ENCODE results near the gene KLHDC7B. TPM values are rescaled to one million over a fixed set of nuclear protein-coding genes. Genes with fewer than 3 reads are reported as not detected.
"Not testable (repeated sequence)": the region's sequence is repeated elsewhere in the genome, so short reads cannot be mapped to it uniquely, and the experiment has no call there.

Gene KLHDC7B
- total and polyA plus RNA-seq, 4 donors: 0.29 to 0.63 TPM; not detected in 2

GRCh38 chr22:50540381-50540780, 5.3 kb upstream of the KLHDC7B start:
- no peak overlapping the region for H3K27ac ChIP-seq (ENCODE audit: low read depth in 1 of 2, low read length in 2 of 2)
- intact Hi-C loops (cut with DNase I): no loop called here
- H3K4me3 ChIP-seq (ENCODE audit: low read length in 2 of 2): no peak overlapping the region
- 82% methylated on average over 10 of the region's 10 CpGs for WGBS, 2 donors
- DNase-seq: peak in 1 of 2 donors; percentile 41
- H3K9me3 ChIP-seq (ENCODE audit: control insufficient read depth, low read length): no peaks in the 10 kb centered on the region
- H3K4me1 ChIP-seq (ENCODE audit: control insufficient read depth in 1 of 2, insufficient read depth in 2 of 2, low read length in 2 of 2): no peaks in the 10 kb centered on the region
- H3K36me3 ChIP-seq (ENCODE audit: control insufficient read depth in 1 of 2, insufficient read depth in 2 of 2, low read length in 1 of 2): no peaks in the 10 kb centered on the region
- ATAC-seq (ENCODE audit: low FRiP score): no peak
- no peaks in the 10 kb centered on the region for H3K27me3 ChIP-seq (ENCODE audit: control insufficient read depth in 1 of 2, insufficient read depth in 2 of 2, low read length in 1 of 2)

GRCh38 chr22:50541667-50542026, 4.1 kb upstream of the KLHDC7B start:
- H3K4me1 ChIP-seq (ENCODE audit: control insufficient read depth in 1 of 2, insufficient read depth in 2 of 2, low read length in 2 of 2); intact Hi-C loops (cut with DNase I); ATAC-seq (ENCODE audit: low FRiP score); H3K36me3 ChIP-seq (ENCODE audit: control insufficient read depth in 1 of 2, insufficient read depth in 2 of 2, low read length in 1 of 2); H3K27ac ChIP-seq (ENCODE audit: low read depth in 1 of 2, low read length in 2 of 2); H3K4me3 ChIP-seq (ENCODE audit: low read length in 2 of 2); H3K27me3 ChIP-seq (ENCODE audit: control insufficient read depth in 1 of 2, insufficient read depth in 2 of 2, low read length in 1 of 2); H3K9me3 ChIP-seq (ENCODE audit: control insufficient read depth, low read length): not testable (repeated sequence)
- peak in 1 of 2 donors; percentile 76 for DNase-seq
- 78 to 83% methylated on average over 5 of the region's 5 CpGs for WGBS, 2 donors

GRCh38 chr22:50542416-50542927, 3.2 kb upstream of the KLHDC7B start:
- H3K36me3 ChIP-seq (ENCODE audit: control insufficient read depth in 1 of 2, insufficient read depth in 2 of 2, low read length in 1 of 2): no peaks in the 10 kb centered on the region
- peak; percentile 4 for ATAC-seq (ENCODE audit: low FRiP score)
- no peaks in the 10 kb centered on the region for H3K4me1 ChIP-seq (ENCODE audit: control insufficient read depth in 1 of 2, insufficient read depth in 2 of 2, low read length in 2 of 2)
- intact Hi-C loops (cut with DNase I): no loop called here
- no peak overlapping the region for H3K4me3 ChIP-seq (ENCODE audit: low read length in 2 of 2)
- no peaks in the 10 kb centered on the region for H3K27me3 ChIP-seq (ENCODE audit: control insufficient read depth in 1 of 2, insufficient read depth in 2 of 2, low read length in 1 of 2)
- 93 to 94% methylated on average over 19 of the region's 19 CpGs for WGBS, 2 donors
- H3K9me3 ChIP-seq (ENCODE audit: control insufficient read depth, low read length): no peaks in the 10 kb centered on the region
- no peak overlapping the region for H3K27ac ChIP-seq (ENCODE audit: low read depth in 1 of 2, low read length in 2 of 2)
- peak in 1 of 2 donors; percentile 77 for DNase-seq

GRCh38 chr22:50544078-50544745, 1.5 kb upstream of the KLHDC7B start:
- H3K36me3 ChIP-seq (ENCODE audit: control insufficient read depth in 1 of 2, insufficient read depth in 2 of 2, low read length in 1 of 2): no peaks in the 10 kb centered on the region
- no peaks in the 10 kb centered on the region for H3K4me1 ChIP-seq (ENCODE audit: control insufficient read depth in 1 of 2, insufficient read depth in 2 of 2, low read length in 2 of 2)
- H3K4me3 ChIP-seq (ENCODE audit: low read length in 2 of 2): no peak overlapping the region
- H3K27me3 ChIP-seq (ENCODE audit: control insufficient read depth in 1 of 2, insufficient read depth in 2 of 2, low read length in 1 of 2): no peaks in the 10 kb centered on the region
- 3 to 6% methylated on average over 52 of the region's 52 CpGs for WGBS, 2 donors
- H3K27ac ChIP-seq (ENCODE audit: low read depth in 1 of 2, low read length in 2 of 2): no peak overlapping the region
- peak; percentile 85 to 92 for DNase-seq
- H3K9me3 ChIP-seq (ENCODE audit: control insufficient read depth, low read length): no peaks in the 10 kb centered on the region
- intact Hi-C loops (cut with DNase I): no loop called here
- ATAC-seq (ENCODE audit: low FRiP score): no peak

- DNase-seq (peak in 1 of 2 donors; percentile 47), ATAC-seq (ENCODE audit: low FRiP score) (no peak)
- WGBS, 2 donors: 84 to 88% methylated on average over 5 of the region's 5 CpGs
- H3K9me3 ChIP-seq (ENCODE audit: control insufficient read depth, low read length): no peaks in the 10 kb centered on the region
- H3K27ac ChIP-seq (ENCODE audit: low read depth in 1 of 2, low read length in 2 of 2): no peak overlapping the region
- no peaks in the 10 kb centered on the region for H3K27me3 ChIP-seq (ENCODE audit: control insufficient read depth in 1 of 2, insufficient read depth in 2 of 2, low read length in 1 of 2)
- H3K4me1 ChIP-seq (ENCODE audit: control insufficient read depth in 1 of 2, insufficient read depth in 2 of 2, low read length in 2 of 2): no peaks in the 10 kb centered on the region
- intact Hi-C loops (cut with DNase I): no loop called here
- no peak overlapping the region for H3K4me3 ChIP-seq (ENCODE audit: low read length in 2 of 2)
- H3K36me3 ChIP-seq (ENCODE audit: control insufficient read depth in 1 of 2, insufficient read depth in 2 of 2, low read length in 1 of 2): no peaks in the 10 kb centered on the region
These were observed 899 bp upstream of the KLHDC7B start for GRCh38 chr22:50544746-50545253.

- peak; percentile 51 to 75 for DNase-seq
- WGBS, 2 donors: 49 to 58% methylated on average over 50 to 78 of the region's 78 CpGs
- Histone ChIP-seq H3K36me3 (ENCODE audit: control insufficient read depth in 1 of 2, insufficient read depth in 2 of 2, low read length in 1 of 2) (no peaks in the 10 kb centered on the region), H3K4me1 (ENCODE audit: control insufficient read depth in 1 of 2, insufficient read depth in 2 of 2, low read length in 2 of 2) (no peaks in the 10 kb centered on the region), H3K27ac (ENCODE audit: low read depth in 1 of 2, low read length in 2 of 2) (no peak overlapping the region), H3K9me3 (ENCODE audit: control insufficient read depth, low read length) (no peaks in the 10 kb centered on the region), H3K4me3 (ENCODE audit: low read length in 2 of 2) (no peak overlapping the region), H3K27me3 (ENCODE audit: control insufficient read depth in 1 of 2, insufficient read depth in 2 of 2, low read length in 1 of 2) (no peaks in the 10 kb centered on the region)
- intact Hi-C loops (cut with DNase I): no loop called here
- no peak for ATAC-seq (ENCODE audit: low FRiP score)
These were observed 895 bp downstream of the KLHDC7B start for GRCh38 chr22:50546326-50547262.

GRCh38 chr22:50547263-50547985, 1.7 kb downstream of the KLHDC7B start:
- peak in 1 of 2 donors; percentile 50 for DNase-seq
- Histone ChIP-seq H3K4me1 (ENCODE audit: control insufficient read depth in 1 of 2, insufficient read depth in 2 of 2, low read length in 2 of 2) (no peaks in the 10 kb centered on the region), H3K27ac (ENCODE audit: low read depth in 1 of 2, low read length in 2 of 2) (no peak overlapping the region), H3K36me3 (ENCODE audit: control insufficient read depth in 1 of 2, insufficient read depth in 2 of 2, low read length in 1 of 2) (no peaks in the 10 kb centered on the region), H3K4me3 (ENCODE audit: low read length in 2 of 2) (no peak overlapping the region), H3K9me3 (ENCODE audit: control insufficient read depth, low read length) (no peaks in the 10 kb centered on the region), H3K27me3 (ENCODE audit: control insufficient read depth in 1 of 2, insufficient read depth in 2 of 2, low read length in 1 of 2) (no peaks in the 10 kb centered on the region)
- 6 to 9% methylated on average over 35 of the region's 35 CpGs for WGBS, 2 donors
- intact Hi-C loops (cut with DNase I): no loop called here
- no peak for ATAC-seq (ENCODE audit: low FRiP score)
